ENCODE results near the gene ADRB1.
A peak's percentile ranks its signal among the peaks of the same experiment; 100 is the strongest.

ADRB1 gene

DNA sequence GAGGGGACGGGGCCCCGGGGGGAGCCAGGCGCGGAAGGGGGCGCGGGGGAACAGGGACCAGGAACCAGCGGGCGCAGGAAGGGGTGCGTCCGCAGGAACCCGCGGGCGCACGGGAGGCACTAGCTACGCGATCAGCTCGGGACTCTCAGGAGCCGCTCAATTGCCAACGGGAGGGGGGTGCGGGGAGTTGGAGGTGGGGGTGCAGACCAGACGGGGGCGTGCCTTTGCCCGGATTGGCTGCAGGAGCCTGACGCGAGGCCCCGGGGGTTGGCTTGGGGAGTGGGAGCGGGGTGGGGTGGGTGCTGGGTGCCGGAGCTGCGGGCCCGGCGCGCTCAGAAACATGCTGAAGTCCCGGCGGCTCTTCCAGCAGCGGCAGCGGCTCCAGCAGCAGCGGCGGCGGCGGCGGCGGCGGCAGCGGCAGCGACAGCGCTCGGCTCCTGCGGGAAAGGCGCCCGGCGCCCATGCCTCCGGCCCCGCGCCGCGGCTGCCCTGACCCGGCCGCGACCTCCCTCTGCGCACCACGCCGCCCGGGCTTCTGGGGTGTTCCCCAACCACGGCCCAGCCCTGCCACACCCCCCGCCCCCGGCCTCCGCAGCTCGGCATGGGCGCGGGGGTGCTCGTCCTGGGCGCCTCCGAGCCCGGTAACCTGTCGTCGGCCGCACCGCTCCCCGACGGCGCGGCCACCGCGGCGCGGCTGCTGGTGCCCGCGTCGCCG lies at the start of gene ADRB1:
ADRB1 (plus strand) TSS at position 335 of the 715 bp plus-strand sequence; CDS start at position 602, 267 bp downstream.
- H3K27ac ChIP-seq (ENCODE audit: low read length) = no peak within 1 kb of the TSS
- no peak within 1 kb of the TSS for H3K9ac ChIP-seq (ENCODE audit: low read length in 2 of 2)
- H3K9me3 ChIP-seq (ENCODE audit: control insufficient read depth in 2 of 2, low read length in 2 of 2) = no peaks in the 10 kb centered on the region
- H3K4me3 ChIP-seq (ENCODE audit: low read length in 2 of 2) = peak within 1 kb of the TSS; percentile 40 to 58
- H3K27me3 ChIP-seq (ENCODE audit: control insufficient read depth in 1 of 2, insufficient read depth in 2 of 2, low read length in 2 of 2) = peaks cover 25 to 37% of the 10 kb centered on the region in 2 donors
- peaks cover 15% of the 10 kb centered on the region for H3K4me1 ChIP-seq (ENCODE audit: control insufficient read depth, insufficient read depth, low read length)
- no peaks in the 10 kb centered on the region for H3K36me3 ChIP-seq (ENCODE audit: control insufficient read depth in 2 of 2, insufficient read depth in 2 of 2, low read length in 2 of 2)

- Histone ChIP-seq H3K9ac (ENCODE audit: low read length in 2 of 2) (no peak overlapping the region), H3K27me3 (ENCODE audit: control insufficient read depth in 1 of 2, insufficient read depth in 2 of 2, low read length in 2 of 2) (peaks cover 0 to 6% of the 10 kb centered on the region in 2 donors), H3K4me1 (ENCODE audit: control insufficient read depth, insufficient read depth, low read length) (no peaks in the 10 kb centered on the region), H3K4me3 (ENCODE audit: low read length in 2 of 2) (no peak overlapping the region), H3K27ac (ENCODE audit: low read length) (no peak overlapping the region), H3K36me3 (ENCODE audit: control insufficient read depth in 2 of 2, insufficient read depth in 2 of 2, low read length in 2 of 2) (no peaks in the 10 kb centered on the region), H3K9me3 (ENCODE audit: control insufficient read depth in 2 of 2, low read length in 2 of 2) (no peaks in the 10 kb centered on the region)
Measured at GRCh38 chr10:113995201-113995600, 48.5 kb upstream of the ADRB1 start.

- H3K9ac ChIP-seq (ENCODE audit: low read length in 2 of 2) = no peak overlapping the region
- peaks cover 0 to 2% of the 10 kb centered on the region in 2 donors for H3K27me3 ChIP-seq (ENCODE audit: control insufficient read depth in 1 of 2, insufficient read depth in 2 of 2, low read length in 2 of 2)
- no peaks in the 10 kb centered on the region for H3K4me1 ChIP-seq (ENCODE audit: control insufficient read depth, insufficient read depth, low read length)
- no peaks in the 10 kb centered on the region for H3K9me3 ChIP-seq (ENCODE audit: control insufficient read depth in 2 of 2, low read length in 2 of 2)
- no peaks in the 10 kb centered on the region for H3K36me3 ChIP-seq (ENCODE audit: control insufficient read depth in 2 of 2, insufficient read depth in 2 of 2, low read length in 2 of 2)
- H3K27ac ChIP-seq (ENCODE audit: low read length) = no peak overlapping the region
- no peak overlapping the region for H3K4me3 ChIP-seq (ENCODE audit: low read length in 2 of 2)
Measured at GRCh38 chr10:113997428-113997827, 46.2 kb upstream of the ADRB1 start.

DNA sequence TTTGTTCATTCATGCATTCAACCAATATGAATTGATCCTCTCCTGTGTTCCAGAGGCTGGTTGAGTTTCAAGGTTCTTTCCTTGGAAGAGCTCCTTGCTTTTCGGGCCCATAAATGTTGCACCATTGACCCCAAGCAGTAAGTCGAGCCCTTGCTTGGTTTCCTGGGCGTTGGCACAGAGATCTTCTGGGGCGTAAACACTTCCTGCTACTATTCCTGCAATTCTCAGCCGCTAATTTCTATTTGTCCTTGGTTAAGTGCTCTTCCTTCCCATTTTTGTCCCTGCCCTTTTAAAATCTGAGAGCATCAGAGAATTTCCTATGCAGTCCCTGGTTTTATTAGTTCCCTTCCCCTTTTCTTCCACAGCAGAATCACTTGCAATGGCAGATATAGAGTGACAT lies 44.1 kb upstream of the ADRB1 start:
- no peaks in the 10 kb centered on the region for H3K4me1 ChIP-seq (ENCODE audit: control insufficient read depth, insufficient read depth, low read length)
- H3K27ac ChIP-seq (ENCODE audit: low read length) = no peak overlapping the region
- H3K9me3 ChIP-seq (ENCODE audit: control insufficient read depth in 2 of 2, low read length in 2 of 2) = no peaks in the 10 kb centered on the region
- no peak overlapping the region for H3K4me3 ChIP-seq (ENCODE audit: low read length in 2 of 2)
- H3K27me3 ChIP-seq (ENCODE audit: control insufficient read depth in 1 of 2, insufficient read depth in 2 of 2, low read length in 2 of 2) = no peaks in the 10 kb centered on the region
- H3K9ac ChIP-seq (ENCODE audit: low read length in 2 of 2) = no peak overlapping the region
- H3K36me3 ChIP-seq (ENCODE audit: control insufficient read depth in 2 of 2, insufficient read depth in 2 of 2, low read length in 2 of 2) = no peaks in the 10 kb centered on the region

DNA sequence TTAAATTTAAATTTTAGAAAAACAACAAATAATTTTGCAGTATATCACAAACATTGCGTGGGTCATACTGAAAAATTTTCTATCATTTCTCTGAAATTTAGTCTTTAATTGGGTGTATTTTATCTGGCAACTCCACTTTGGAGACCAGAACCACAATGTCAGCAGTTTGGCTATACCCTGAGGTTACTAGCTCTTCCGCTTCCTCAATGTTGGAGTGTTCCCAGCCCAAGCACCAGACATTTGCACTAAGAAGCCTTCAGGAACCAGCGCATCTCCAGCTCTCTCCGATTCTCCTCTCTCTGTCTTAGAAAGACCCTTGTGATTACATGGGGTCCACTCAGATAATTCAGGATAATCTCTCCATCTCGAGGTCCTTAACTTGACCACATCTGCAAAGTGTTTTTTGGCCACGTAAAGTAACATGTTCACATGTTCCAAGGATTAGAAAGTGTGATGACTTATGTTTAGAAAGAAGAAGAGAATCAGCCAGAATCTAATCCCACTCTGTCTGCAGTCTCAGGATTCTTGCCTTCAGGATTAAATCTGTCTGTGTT lies 43.1 kb upstream of the ADRB1 start:
- Histone ChIP-seq H3K9me3 (ENCODE audit: control insufficient read depth in 2 of 2, low read length in 2 of 2) (no peaks in the 10 kb centered on the region), H3K4me3 (ENCODE audit: low read length in 2 of 2) (no peak overlapping the region), H3K4me1 (ENCODE audit: control insufficient read depth, insufficient read depth, low read length) (no peaks in the 10 kb centered on the region), H3K27ac (ENCODE audit: low read length) (no peak overlapping the region), H3K9ac (ENCODE audit: low read length in 2 of 2) (no peak overlapping the region), H3K36me3 (ENCODE audit: control insufficient read depth in 2 of 2, insufficient read depth in 2 of 2, low read length in 2 of 2) (no peaks in the 10 kb centered on the region), H3K27me3 (ENCODE audit: control insufficient read depth in 1 of 2, insufficient read depth in 2 of 2, low read length in 2 of 2) (no peaks in the 10 kb centered on the region)

- Histone ChIP-seq H3K27me3 (ENCODE audit: control insufficient read depth in 1 of 2, insufficient read depth in 2 of 2, low read length in 2 of 2) (no peaks in the 10 kb centered on the region), H3K4me3 (ENCODE audit: low read length in 2 of 2) (no peak overlapping the region), H3K4me1 (ENCODE audit: control insufficient read depth, insufficient read depth, low read length) (no peaks in the 10 kb centered on the region), H3K27ac (ENCODE audit: low read length) (no peak overlapping the region), H3K36me3 (ENCODE audit: control insufficient read depth in 2 of 2, insufficient read depth in 2 of 2, low read length in 2 of 2) (no peaks in the 10 kb centered on the region), H3K9me3 (ENCODE audit: control insufficient read depth in 2 of 2, low read length in 2 of 2) (no peaks in the 10 kb centered on the region), H3K9ac (ENCODE audit: low read length in 2 of 2) (no peak overlapping the region)
Measured at GRCh38 chr10:114002422-114002821, 41.2 kb upstream of the ADRB1 start.

GRCh38 chr10:114003161-114003941 lies 40.3 kb upstream of the ADRB1 start:
- no peak overlapping the region for H3K4me3 ChIP-seq (ENCODE audit: low read length in 2 of 2)
- H3K9ac ChIP-seq (ENCODE audit: low read length in 2 of 2) = no peak overlapping the region
- H3K27me3 ChIP-seq (ENCODE audit: control insufficient read depth in 1 of 2, insufficient read depth in 2 of 2, low read length in 2 of 2) = no peaks in the 10 kb centered on the region
- no peaks in the 10 kb centered on the region for H3K4me1 ChIP-seq (ENCODE audit: control insufficient read depth, insufficient read depth, low read length)
- H3K27ac ChIP-seq (ENCODE audit: low read length) = no peak overlapping the region
- H3K9me3 ChIP-seq (ENCODE audit: control insufficient read depth in 2 of 2, low read length in 2 of 2) = no peaks in the 10 kb centered on the region
- H3K36me3 ChIP-seq (ENCODE audit: control insufficient read depth in 2 of 2, insufficient read depth in 2 of 2, low read length in 2 of 2) = no peaks in the 10 kb centered on the region

- Histone ChIP-seq H3K27me3 (ENCODE audit: control insufficient read depth in 1 of 2, insufficient read depth in 2 of 2, low read length in 2 of 2) (peaks cover 0 to 2% of the 10 kb centered on the region in 2 donors), H3K4me1 (ENCODE audit: control insufficient read depth, insufficient read depth, low read length) (no peaks in the 10 kb centered on the region), H3K27ac (ENCODE audit: low read length) (no peak overlapping the region), H3K4me3 (ENCODE audit: low read length in 2 of 2) (no peak overlapping the region), H3K36me3 (ENCODE audit: control insufficient read depth in 2 of 2, insufficient read depth in 2 of 2, low read length in 2 of 2) (no peaks in the 10 kb centered on the region), H3K9ac (ENCODE audit: low read length in 2 of 2) (no peak overlapping the region), H3K9me3 (ENCODE audit: control insufficient read depth in 2 of 2, low read length in 2 of 2) (no peaks in the 10 kb centered on the region)
Measured at GRCh38 chr10:114009281-114009996, 34.2 kb upstream of the ADRB1 start.

GRCh38 chr10:114010316-114010715 lies 33.4 kb upstream of the ADRB1 start:
- peaks cover 0 to 2% of the 10 kb centered on the region in 2 donors for H3K27me3 ChIP-seq (ENCODE audit: control insufficient read depth in 1 of 2, insufficient read depth in 2 of 2, low read length in 2 of 2)
- no peaks in the 10 kb centered on the region for H3K36me3 ChIP-seq (ENCODE audit: control insufficient read depth in 2 of 2, insufficient read depth in 2 of 2, low read length in 2 of 2)
- no peak overlapping the region for H3K27ac ChIP-seq (ENCODE audit: low read length)
- no peak overlapping the region for H3K4me3 ChIP-seq (ENCODE audit: low read length in 2 of 2)
- no peak overlapping the region for H3K9ac ChIP-seq (ENCODE audit: low read length in 2 of 2)
- no peaks in the 10 kb centered on the region for H3K4me1 ChIP-seq (ENCODE audit: control insufficient read depth, insufficient read depth, low read length)
- H3K9me3 ChIP-seq (ENCODE audit: control insufficient read depth in 2 of 2, low read length in 2 of 2) = no peaks in the 10 kb centered on the region

DNA sequence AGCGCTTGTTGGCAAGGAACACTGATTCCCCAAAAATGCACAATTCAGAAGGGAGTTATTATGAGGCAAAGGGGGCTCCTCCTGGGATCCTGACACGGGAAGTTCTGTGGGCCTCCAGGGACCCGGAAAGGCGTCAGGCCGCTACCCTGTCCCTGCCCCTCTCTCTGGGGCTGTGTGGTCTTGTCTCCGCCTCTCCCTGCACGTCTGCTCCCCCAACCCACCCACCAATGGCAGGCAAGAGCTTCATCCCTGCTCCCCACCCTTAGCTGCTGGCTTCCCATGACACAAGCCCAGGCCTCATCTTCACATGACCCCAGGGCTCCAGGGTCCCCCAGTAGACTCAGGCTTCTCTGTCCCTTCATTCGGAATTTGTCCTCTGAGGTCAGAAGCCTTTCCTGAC lies 31.0 kb upstream of the ADRB1 start:
- H3K4me3 ChIP-seq (ENCODE audit: low read length in 2 of 2) = no peak overlapping the region
- no peaks in the 10 kb centered on the region for H3K4me1 ChIP-seq (ENCODE audit: control insufficient read depth, insufficient read depth, low read length)
- H3K9me3 ChIP-seq (ENCODE audit: control insufficient read depth in 2 of 2, low read length in 2 of 2) = no peaks in the 10 kb centered on the region
- H3K36me3 ChIP-seq (ENCODE audit: control insufficient read depth in 2 of 2, insufficient read depth in 2 of 2, low read length in 2 of 2) = no peaks in the 10 kb centered on the region
- H3K27ac ChIP-seq (ENCODE audit: low read length) = no peak overlapping the region
- peaks cover 0 to 2% of the 10 kb centered on the region in 2 donors for H3K27me3 ChIP-seq (ENCODE audit: control insufficient read depth in 1 of 2, insufficient read depth in 2 of 2, low read length in 2 of 2)
- no peak overlapping the region for H3K9ac ChIP-seq (ENCODE audit: low read length in 2 of 2)

All from stomach smooth muscle (tissue), 2 donors.